ENCODE results near the gene SLC26A8.
"Not testable (repeated sequence)": the region's sequence is repeated elsewhere in the genome, so short reads cannot be mapped to it uniquely, and the experiment has no call there.

SLC26A8 gene

DNA sequence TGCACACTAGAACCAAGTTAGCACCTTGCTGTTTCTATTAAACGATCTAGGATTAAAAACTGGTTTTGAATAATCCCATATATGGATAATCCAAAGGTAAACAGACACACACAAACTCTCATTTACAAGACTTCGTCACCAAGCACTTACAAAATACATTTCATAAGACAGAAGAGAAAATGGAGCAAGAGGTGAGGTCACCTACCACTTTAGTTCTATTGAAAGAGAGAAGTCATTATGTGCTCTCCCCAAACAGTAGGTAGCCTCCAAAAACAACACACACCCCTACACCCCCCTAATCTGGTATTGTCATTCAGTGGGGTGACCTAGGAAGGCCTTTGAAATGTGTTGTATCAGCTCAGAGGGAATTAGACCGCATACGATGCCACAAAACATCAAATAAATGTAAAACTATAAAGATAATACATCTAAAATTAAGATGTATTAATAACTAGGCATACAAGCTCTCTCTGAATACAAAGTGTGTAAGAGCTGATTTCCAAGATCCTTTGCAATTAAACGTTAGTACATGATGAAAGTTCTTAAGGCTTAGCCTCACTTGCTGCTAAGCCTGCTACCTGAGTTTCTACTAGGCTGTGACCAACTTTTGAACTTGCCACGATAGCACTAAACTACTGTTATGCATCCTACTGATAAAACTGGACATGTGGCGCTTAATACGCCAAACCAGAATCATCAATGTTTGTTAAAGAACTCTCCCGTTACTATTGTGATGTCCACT lies 105.2 kb downstream of the SLC26A8 start:
- FAIRE-seq, result no peak
- DNase-seq (ENCODE audit: low spot score), result no peak

DNA sequence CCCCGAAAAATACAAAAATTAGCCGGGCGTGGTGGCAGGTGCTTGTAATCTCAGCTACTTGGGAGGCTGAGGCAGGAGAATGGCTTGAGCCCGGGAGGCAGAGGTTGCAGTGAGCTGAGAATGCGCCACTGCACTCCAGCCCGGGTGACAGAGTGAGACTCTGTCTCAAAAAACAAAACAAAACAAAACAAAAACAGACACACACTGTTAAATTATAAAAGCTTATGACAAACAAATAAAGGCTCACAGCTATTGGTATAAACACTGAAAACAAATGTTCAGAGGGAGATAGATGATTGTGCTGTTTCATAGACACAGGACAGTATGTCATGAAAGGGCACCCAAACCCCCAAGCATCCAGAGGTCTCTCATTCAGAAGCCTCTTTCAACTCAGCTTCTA lies 107.5 kb downstream of the SLC26A8 start:
- DNase-seq (ENCODE audit: low spot score); FAIRE-seq: not testable (repeated sequence)

DNA sequence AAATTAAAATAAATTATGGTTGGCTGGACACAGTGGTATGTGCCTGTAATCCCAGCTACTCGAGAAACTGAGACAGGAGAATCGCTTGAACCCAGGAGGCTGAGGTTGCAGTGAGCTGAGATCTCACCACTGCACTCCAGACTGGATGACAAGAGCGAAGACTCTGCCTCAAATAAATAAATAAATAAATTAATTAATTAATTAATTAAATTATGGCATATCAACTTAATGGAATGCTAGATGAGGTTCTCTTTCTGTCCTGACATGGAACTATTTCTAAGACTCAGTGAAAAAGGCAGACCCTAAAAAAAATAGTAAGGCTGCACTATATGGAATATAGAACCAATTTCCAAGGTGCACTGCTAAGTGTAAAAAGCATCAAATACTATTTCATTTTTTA lies 108.4 kb downstream of the SLC26A8 start:
- no peak for FAIRE-seq

DNA sequence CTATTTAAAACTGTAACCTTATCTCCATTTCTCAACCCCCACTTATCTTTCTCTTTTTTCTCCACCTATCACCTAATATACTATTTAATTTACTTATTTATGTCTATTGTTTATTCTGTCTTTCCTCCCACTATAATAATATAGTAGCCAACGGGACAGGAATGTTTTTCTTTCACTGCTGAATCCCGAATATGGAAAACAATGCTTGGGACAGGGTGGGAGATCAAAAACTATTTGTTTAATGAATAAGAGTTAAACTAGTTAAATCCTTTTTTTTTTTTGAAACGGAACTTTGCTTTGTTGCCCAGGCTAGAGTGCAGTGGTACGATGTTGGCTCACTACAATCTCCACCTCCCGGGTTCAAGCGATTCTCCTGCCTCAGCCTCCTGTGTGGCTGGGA lies 109.9 kb downstream of the SLC26A8 start:
- FAIRE-seq, result no peak
- no peak for DNase-seq (ENCODE audit: low spot score)

More for the DNA sequence above, 108.4 kb downstream of the SLC26A8 start:
- no peak for DNase-seq (ENCODE audit: low spot score)

DNA sequence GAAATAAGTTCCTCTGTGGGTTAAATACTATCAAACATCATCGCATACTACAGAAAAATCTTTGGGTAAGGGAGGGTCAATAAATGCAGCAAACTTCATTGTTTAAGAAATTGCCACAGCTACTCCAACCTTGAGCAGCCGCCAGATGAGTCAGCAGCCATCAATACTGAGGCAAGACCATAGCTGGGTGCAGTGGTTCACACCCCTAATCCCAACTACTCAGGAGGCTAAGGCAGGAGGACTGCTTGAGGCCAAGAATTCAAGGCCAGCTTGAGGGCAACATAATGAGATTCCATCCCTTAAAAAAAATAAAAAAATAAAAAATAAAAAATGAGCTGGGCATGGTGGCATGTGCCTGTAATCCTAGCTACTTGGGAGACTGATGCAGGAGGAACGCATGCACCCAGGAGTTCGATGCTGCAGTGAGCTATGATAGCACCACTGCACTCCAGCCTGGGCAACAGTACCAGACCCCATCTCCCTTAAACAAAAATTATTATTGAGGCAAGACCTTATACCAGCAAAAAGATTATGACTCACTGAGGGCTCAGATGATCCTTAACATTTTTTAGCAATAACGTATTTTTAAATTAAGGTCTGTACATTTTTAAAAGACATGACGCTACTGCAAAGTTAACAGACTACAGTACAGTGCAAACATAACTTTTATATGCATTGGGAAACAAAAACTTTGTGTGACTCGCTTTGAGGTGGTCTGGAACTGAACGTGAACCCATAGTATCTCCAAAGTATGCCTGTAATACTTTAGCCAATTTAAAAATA lies 112.4 kb downstream of the SLC26A8 start:
- FAIRE-seq, result no peak

DNA sequence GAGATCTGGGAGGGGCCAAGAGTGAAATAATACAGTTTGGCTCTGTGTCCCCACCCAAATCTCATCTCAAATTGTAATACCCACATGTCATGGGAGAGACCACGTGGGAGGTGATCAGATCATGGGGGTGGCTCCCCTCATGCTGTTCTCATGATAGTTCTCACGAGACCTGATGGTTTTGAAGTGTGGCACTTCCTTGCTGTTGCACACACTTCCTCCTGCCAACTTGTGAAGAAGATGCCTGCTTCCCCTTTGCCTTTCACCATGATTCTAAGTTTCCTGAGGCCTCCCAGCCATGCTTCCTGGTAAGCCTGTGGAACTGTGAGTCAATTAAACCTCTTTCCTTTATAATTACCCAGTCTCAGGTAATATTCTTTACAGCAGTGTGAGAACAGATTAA lies 114.9 kb downstream of the SLC26A8 start:
- not testable (repeated sequence) for DNase-seq (ENCODE audit: low spot score); FAIRE-seq

More for the DNA sequence above, 112.4 kb downstream of the SLC26A8 start:
- no peak for DNase-seq (ENCODE audit: low spot score)

DNA sequence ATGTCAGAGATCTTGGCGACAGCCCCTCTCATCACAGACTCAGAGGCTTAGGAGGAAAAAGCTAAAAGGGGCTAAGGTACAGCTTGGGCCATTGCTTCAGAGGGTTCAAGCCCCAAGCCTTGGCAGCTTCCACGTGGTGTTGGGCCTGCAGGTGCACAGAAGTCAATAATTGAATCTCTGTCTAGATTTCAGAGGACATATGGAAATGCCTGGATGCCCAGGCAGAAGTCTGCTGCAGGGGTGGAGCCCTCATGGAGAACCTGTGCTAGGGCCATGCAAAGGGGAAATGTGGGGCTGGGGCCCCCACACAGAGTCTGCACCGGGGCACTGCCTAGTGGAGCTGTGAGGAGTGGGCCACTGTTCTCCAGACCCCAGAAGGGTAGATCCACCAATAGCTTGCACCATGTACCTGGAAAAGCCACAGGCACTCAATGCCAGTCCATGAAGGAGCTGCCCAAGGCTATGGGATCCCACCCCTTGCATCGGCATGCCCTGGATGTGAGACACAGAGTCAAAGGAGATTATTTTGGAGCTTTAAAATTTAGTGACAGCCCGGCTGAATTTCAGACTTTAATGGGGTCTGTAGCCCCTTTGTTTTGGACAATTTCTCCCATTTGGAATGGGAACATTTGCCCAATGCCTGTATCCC lies 115.6 kb downstream of the SLC26A8 start:
- FAIRE-seq; DNase-seq (ENCODE audit: low spot score): not testable (repeated sequence)

DNA sequence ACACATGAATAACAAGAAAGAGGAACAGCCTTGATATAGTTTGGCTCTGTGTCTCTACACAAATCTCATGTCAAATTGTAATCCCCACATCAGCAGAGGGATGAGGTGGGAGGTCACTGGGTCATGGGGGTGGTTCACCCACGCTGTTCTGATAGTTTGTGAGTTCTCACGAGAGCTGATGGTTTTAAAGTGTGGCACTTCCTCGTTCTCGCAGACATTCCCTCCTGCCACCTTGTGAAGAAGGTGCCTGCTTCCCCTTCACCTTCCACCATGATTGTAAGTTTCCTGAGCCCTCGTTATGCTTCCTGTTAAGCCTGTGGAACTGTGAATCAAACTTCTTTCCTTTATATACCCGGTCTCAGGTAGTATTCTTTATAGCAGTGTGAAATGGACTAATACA lies 116.7 kb downstream of the SLC26A8 start:
- FAIRE-seq, result no peak
- DNase-seq (ENCODE audit: low spot score), result no peak

DNA sequence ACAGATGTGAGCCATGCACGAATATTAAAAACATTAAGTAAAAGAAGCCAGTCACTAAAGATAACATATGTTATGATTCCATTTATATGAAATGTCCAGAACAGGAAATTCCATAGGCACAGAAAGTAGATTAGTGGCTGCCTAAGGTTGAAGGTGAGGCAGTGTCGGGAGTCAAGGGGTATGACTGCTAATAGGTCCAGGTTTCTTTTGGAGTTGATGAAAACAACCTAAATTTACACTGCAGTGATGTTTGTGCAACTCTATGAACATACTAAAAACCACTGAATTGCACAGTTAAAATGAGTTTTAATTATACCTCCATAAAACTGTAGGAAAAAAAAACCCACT lies 118.0 kb downstream of the SLC26A8 start:
- no peak for DNase-seq (ENCODE audit: low spot score)
- no peak for FAIRE-seq

DNA sequence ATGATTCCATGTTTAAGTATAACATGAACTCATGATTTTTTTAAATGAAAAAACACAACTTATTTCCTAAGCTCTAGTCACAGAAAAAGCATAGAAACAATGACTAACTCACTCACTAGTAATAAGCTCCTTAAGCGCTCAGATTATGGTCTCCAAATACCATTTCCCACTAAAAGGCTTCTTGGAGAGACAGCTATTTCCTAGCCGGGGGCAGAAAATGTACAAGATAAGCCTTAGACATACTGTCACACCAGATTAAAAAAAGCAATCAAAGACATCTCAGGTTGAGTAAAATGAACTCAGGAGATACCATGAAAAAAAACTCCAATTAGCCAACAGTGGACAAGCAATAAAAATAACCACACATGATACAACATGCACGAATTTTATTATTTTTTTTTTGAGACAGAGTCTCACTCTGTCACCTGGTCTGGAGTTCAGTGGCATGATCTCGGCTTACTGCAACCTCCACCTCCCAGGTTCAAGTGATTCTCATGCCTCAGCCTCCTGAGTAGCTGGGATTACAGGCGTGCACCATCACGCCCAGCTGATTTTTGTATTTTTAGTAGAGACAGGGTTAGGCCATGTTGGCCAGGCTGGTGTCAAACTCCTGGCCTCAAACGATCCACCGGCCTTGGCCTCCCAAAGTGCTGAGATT lies 118.5 kb downstream of the SLC26A8 start:
- FAIRE-seq (no peak), DNase-seq (ENCODE audit: low spot score) (no peak)

DNA sequence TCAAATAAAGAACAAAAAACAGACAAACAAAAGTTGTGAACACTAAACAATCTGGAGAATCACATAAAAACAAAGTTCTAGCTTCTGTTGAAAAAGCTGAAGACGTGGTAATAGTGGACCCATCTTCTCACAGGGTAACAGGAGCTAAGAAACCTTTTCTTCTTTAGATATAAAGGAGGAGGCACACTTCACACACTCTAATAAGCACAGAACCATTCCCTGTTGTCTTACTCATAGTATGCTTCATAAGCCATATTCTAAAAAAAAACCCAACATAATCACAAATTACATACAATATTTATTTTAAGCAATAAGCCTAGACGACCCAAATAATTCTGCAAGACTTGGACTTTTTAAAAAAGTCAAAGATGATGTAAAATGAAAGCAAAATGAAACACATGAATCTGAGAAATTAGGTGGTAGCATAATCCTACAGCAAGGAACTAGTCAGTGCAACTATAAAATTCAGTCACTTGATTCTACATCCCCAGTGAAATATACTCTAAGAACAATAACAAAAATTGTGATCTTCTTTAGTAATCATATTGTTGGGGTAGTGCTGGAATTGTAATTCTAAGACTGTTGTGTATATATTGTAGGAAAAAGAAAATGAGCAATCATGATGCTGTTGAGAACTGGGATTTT lies 119.2 kb downstream of the SLC26A8 start:
- no peak for DNase-seq (ENCODE audit: low spot score)
- FAIRE-seq, result no peak

DNA sequence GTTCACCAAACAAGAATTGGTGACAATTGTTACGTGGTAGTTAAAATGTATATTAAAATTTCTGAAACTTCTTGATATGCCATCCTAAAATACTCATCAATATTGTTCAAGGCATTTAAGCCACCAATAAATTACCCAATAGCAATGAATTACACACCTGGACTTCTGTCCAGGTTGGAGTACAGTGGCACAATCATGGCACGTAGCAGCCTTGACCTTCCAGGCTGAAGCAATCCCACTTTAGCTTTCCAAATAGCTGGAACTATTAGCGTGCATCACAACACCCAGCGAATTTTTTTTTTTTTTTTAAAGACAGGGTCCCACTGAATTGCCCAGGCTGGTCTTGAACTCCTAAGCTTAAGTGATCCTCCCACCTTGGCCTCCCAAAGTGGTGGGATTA lies 120.8 kb downstream of the SLC26A8 start:
- DNase-seq (ENCODE audit: low spot score), result no peak
- FAIRE-seq, result no peak

DNA sequence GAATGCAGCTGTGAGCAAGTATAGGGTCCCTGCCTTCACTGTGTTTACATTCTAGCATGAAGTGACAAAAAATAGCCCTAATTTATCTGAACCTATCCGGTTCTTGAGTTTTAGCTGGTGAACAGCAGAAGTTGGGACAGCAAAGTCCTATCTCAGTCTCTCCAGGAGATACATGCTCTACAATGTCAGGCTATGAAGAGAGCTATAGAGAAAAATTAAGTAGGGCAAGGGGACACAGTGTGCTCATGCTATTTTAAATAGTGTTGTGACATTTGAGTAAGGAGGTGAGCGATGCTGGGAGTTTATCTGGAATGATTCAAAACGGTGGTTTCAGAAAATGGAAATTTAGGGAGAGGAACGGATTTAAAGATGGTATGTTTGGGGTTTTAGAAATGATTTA lies 124.0 kb downstream of the SLC26A8 start:
- no peak for DNase-seq (ENCODE audit: low spot score)
- no peak for FAIRE-seq

DNA sequence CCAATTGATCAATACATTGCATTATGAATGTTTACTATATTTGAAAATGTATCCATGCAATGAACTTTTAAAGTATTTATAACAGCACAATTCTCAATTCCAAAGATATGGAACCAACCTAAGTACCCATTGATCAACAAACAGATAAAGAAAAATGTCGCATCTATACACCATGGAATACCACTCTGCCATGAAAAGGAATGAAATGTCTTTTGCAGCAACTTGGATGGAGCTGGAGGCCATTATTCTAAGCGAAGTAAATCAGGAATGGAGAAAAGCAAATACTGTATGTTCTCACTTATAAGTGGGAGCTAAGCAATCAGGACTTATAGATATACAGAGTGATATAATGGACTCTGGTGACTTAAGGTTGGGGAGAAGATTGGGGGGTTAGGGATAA lies 126.4 kb downstream of the SLC26A8 start:
- DNase-seq (ENCODE audit: low spot score) (no peak), FAIRE-seq (no peak)

DNA sequence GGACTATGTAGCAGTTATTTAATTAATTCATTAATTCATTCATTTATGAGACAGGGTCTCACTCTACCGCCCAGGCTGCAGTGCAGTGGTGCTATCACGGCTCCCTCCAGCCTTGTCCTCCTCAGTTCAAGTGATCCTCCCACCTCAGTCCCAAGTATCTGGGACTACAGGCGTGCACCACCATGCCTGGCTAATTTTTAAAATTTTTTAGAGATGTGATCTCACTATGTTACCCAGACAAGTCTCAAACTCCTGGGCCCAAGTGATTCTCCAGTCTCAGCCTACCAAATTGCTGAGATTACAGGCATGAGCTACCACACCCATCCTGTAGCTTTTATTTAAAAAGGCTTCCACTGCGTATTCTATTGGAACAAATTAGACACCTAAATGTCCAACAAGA lies 127.0 kb downstream of the SLC26A8 start:
- DNase-seq (ENCODE audit: low spot score) (no peak), FAIRE-seq (no peak)

DNA sequence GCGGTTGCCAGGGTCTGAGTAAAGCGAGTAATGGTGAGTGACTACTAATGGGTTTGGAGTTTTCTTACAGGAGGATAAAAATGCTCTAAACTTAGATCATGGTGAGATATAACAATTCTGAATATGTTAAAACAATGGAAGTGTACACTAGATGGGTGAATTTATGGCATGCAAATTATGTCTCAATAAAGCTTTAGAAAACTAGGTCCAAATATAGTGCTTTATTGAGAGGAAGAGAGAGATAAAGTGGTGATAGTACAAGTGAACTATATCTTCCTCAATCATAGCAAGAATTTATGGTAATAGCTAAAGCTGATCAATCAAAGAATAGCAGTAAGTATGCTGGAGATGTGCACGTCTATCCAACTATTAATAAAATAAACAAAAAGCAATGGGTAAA lies 127.4 kb downstream of the SLC26A8 start:
- FAIRE-seq (no peak), DNase-seq (ENCODE audit: low spot score) (no peak)

DNA sequence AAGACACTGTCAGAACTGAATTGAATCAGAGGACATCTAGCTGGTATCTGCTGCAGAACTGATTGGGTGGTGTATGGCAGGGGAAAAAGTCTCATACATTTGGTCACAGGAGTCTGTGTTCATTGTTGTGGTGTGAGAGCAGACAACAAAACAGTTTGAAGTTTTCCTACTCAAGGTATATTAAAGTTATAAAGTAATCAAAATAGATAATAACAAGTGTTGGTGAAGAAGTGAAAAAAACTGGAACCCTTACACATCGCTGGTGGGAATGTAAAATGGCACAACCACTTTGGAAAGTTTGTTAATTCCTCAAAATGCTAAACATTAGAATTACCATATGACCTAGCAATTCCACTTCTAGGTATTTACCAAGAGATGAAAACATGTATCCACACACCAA lies 128.2 kb downstream of the SLC26A8 start:
- DNase-seq (ENCODE audit: low spot score) (no peak), FAIRE-seq (no peak)

DNA sequence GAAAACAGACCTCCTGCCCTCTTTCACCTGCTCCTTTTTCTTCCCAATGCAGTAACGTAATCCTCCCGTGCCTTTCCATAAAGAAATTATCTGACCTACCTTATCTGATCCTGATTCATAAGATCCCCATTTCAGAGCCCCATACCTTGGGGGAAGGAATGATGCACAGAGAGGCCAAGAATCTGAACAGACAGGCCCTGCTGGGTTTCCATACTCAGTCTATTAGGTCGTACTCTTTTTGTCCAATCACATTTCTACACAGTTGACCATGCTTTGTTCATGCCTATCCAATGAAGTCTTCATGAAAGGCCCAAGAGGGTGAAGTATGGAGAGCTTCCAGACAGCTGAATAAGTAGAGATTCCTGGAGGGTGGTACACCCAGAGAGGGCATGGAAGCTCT lies 128.9 kb downstream of the SLC26A8 start:
- DNase-seq (ENCODE audit: low spot score) (no peak), FAIRE-seq (no peak)

DNA sequence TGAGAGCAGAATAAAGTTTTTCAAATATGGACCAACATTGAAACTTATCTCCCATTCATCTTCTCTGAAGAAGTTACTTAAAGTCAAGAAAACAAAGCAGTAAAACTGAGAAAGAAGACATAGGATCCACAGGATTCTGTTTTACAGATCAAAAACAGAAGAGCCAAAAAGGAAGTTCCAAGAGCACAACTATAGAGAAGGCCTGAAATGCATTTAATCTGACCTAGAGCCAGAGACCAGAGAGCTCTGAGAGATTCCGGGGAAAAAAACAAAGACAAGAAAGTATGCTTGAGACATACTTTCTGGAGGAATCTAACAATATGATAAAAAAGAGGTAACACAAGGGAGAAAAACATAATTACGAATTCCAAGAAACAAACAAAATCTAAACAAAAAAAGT lies 129.7 kb downstream of the SLC26A8 start:
- no peak for FAIRE-seq
- no peak for DNase-seq (ENCODE audit: low spot score)
